Osteoblast (primary cell): ENCODE data around the gene GPR85. TPM values are rescaled to one million over a fixed set of nuclear protein-coding genes. Genes with fewer than 3 reads are reported as not detected.

Experiments
- DNase-seq: peaks from one replicate; pipeline ENCODE4 v3.0.0; 2011; ENCODE audit warnings: low spot score, mixed read lengths; ENCODE audit not compliant: insufficient read length; ENCODE audit errors: missing footprints
- H2AFZ ChIP-seq: 2 replicates; pipeline ENCODE4 v1.6.0; 2011; ENCODE audit warnings: mild to moderate bottlenecking, low read length
- H3K27ac ChIP-seq: 2 replicates; pipeline ENCODE4 v1.5.1; 2011; ENCODE audit warnings: mild to moderate bottlenecking, low read depth, low read length, moderate library complexity
- H3K27me3 ChIP-seq: 2 replicates; pipeline ENCODE4 v1.6.0; 2012; ENCODE audit warnings: mild to moderate bottlenecking, control low read depth, inconsistent platforms, low read length, moderate library complexity; ENCODE audit not compliant: insufficient read depth
- H3K36me3 ChIP-seq: 2 replicates; pipeline ENCODE4 v1.5.1; 2011; ENCODE audit warnings: mild to moderate bottlenecking, low read length, control low read depth, moderate library complexity; ENCODE audit not compliant: insufficient read depth
- H3K4me1 ChIP-seq: 2 replicates; pipeline ENCODE4 v1.5.1; 2011; ENCODE audit warnings: mild to moderate bottlenecking, low read length, control low read depth, moderate library complexity; ENCODE audit not compliant: insufficient read depth
- H3K4me2 ChIP-seq: 2 replicates; pipeline ENCODE4 v1.6.0; 2011; ENCODE audit warnings: mild to moderate bottlenecking, low read length; ENCODE audit not compliant: insufficient read depth
- H3K4me3 ChIP-seq: fragments of 200-600 bp; sonication (generic); 3 replicates; pipeline ENCODE4 v1.5.1; 2012; ENCODE audit warnings: mild to moderate bottlenecking, low read length, inconsistent platforms; ENCODE audit not compliant: insufficient read depth
- H3K79me2 ChIP-seq: 2 replicates; pipeline ENCODE4 v1.6.0; 2012; ENCODE audit warnings: mild to moderate bottlenecking, low read length, control low read depth, inconsistent platforms; ENCODE audit not compliant: insufficient read depth
- H3K9me3 ChIP-seq: 2 replicates; pipeline ENCODE4 v1.5.1; 2011; ENCODE audit warnings: low read depth, low read length, control low read depth
- H4K20me1 ChIP-seq: 2 replicates; pipeline ENCODE4 v1.6.0; 2012; ENCODE audit warnings: mild to moderate bottlenecking, low read length, control low read depth; ENCODE audit not compliant: insufficient read depth
- CTCF ChIP-seq: IDR thresholded peaks from 2 replicates; pipeline ENCODE4 v1.5.1; 2011; ENCODE audit warnings: mild to moderate bottlenecking, low read depth, low read length, moderate library complexity; ENCODE audit errors: extremely low read depth
- total RNA-seq: library from RNA; depleted of rRNA; stranded (reverse); fragments of >200 nt; gene quantifications from 2 replicates; pipeline ENCODE4 v1.2.3, GENCODE V29; 2012

GPR85 gene
- 7.2 and 10.3 TPM in 2 replicates for total RNA-seq

DNA sequence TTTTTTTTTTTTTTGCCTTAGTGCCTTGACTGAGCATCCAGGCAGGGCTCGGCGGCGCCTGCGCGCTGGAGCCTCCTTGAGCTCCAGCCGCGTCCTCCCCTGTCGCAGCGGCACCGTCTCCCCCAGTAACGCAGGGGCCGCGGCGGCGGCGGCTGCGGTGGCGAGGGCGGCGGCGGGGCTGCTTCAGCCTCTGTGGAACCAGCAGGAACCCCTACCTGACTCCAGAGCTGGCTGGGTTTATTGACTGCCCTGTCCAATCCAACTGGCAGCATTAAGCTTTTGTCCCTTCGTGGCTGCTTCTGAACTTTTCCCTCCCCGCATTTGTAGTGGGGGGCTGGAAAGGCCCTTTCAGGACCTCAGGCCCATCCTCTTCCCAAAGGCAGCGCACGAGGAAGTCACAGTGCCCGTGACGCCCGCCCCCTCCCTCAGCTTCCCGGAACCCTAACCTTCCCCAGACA lies at the start of gene GPR85:
Gene GPR85, minus strand, starts transcription at position 397 of the 458 bp plus-strand sequence. CDS start 2,106 bp downstream, outside the sequence.
- H3K27me3 ChIP-seq = no peaks in the 10 kb centered on the region
- no peaks in the 10 kb centered on the region for H3K9me3 ChIP-seq
- no peaks in the 10 kb centered on the region for H3K36me3 ChIP-seq
- H3K79me2 ChIP-seq = no peaks in the 10 kb centered on the region
- peaks cover 13% of the 10 kb centered on the region for H3K4me1 ChIP-seq
- peak within 1 kb of the TSS; percentile 76 for H3K4me3 ChIP-seq
- H3K27ac ChIP-seq = peak within 1 kb of the TSS; percentile 97
- H4K20me1 ChIP-seq = no peaks in the 10 kb centered on the region
- TF ChIP-seq CTCF = no peak
- peak; percentile 93 for DNase-seq
- H2AFZ ChIP-seq = peak within 1 kb of the TSS; percentile 96
- peak within 1 kb of the TSS; percentile 93 for H3K4me2 ChIP-seq

- H3K27ac ChIP-seq = no peak overlapping the region
- no peaks in the 10 kb centered on the region for H3K27me3 ChIP-seq
- no peak overlapping the region for H3K4me3 ChIP-seq
- H3K4me2 ChIP-seq = no peak overlapping the region
- no peak overlapping the region for H2AFZ ChIP-seq
- no peaks in the 10 kb centered on the region for H3K79me2 ChIP-seq
- no peak for DNase-seq
- no peaks in the 10 kb centered on the region for H3K4me1 ChIP-seq
- no peaks in the 10 kb centered on the region for H3K9me3 ChIP-seq
- H3K36me3 ChIP-seq = no peaks in the 10 kb centered on the region
- no peak for TF ChIP-seq CTCF
- no peaks in the 10 kb centered on the region for H4K20me1 ChIP-seq
Observed at GRCh38 chr7:113134025-113134424, 47.4 kb upstream of the GPR85 start.

- H3K4me1 ChIP-seq = no peaks in the 10 kb centered on the region
- no peaks in the 10 kb centered on the region for H3K27me3 ChIP-seq
- H3K4me2 ChIP-seq = no peak overlapping the region
- no peaks in the 10 kb centered on the region for H3K36me3 ChIP-seq
- H3K4me3 ChIP-seq = no peak overlapping the region
- no peak overlapping the region for H2AFZ ChIP-seq
- DNase-seq = no peak
- no peak overlapping the region for H3K27ac ChIP-seq
- no peak for TF ChIP-seq CTCF
- H4K20me1 ChIP-seq = no peaks in the 10 kb centered on the region
- H3K9me3 ChIP-seq = no peaks in the 10 kb centered on the region
- no peaks in the 10 kb centered on the region for H3K79me2 ChIP-seq
Observed at GRCh38 chr7:113131367-113131766, 44.7 kb upstream of the GPR85 start.

DNA sequence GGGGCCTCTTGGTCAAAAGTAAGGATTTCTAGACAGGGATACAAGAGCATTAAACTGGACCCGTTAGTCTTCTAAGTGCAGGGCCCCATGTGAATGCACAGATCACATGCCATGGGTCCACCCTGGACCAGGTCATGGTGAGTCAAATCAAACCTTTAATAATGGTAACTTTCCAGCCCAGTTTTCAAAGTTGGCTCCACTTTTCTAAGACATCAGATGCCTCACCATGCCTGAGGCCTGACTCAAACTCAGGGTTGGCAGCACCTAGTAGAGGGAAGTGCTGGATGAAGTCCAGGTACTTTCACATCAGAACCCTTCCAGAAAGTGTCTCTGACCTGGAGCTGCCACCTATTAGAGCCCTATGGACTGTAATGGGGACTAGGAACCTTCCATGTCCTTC lies 41.4 kb upstream of the GPR85 start:
- no peaks in the 10 kb centered on the region for H3K27me3 ChIP-seq
- H3K79me2 ChIP-seq = no peaks in the 10 kb centered on the region
- no peaks in the 10 kb centered on the region for H4K20me1 ChIP-seq
- no peaks in the 10 kb centered on the region for H3K4me1 ChIP-seq
- H3K4me3 ChIP-seq = no peak overlapping the region
- no peaks in the 10 kb centered on the region for H3K9me3 ChIP-seq
- peak; percentile 38 for DNase-seq
- H2AFZ ChIP-seq = peak overlapping the region; percentile 42
- no peaks in the 10 kb centered on the region for H3K36me3 ChIP-seq
- TF ChIP-seq CTCF = no peak
- H3K4me2 ChIP-seq = no peak overlapping the region
- H3K27ac ChIP-seq = no peak overlapping the region
